ENCODE measurements around the gene OR6J1. TPM values are rescaled to one million over a fixed set of nuclear protein-coding genes. Genes with fewer than 3 reads are reported as not detected.

The OR6J1 gene
- total RNA-seq, 1 experiment from 2014 or later: not detected

DNA sequence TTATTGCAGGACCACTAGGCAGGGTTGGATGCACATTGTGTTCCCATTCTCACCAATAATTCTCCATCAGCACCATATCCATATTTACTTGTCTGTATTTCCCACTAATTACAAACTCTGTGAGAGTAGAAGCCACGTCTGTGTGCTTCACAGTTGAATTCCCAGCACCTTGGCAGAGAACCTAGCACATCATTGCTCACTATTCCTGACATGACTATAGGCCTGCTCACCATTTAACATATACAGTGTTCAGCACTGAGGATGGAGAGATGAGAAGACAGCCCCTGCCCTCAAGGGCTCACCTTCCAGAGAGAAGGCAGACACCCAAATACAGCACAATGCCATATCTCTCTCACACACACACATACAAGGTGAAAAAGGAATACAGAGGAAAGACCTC, 60.2 kb downstream of the OR6J1 start:
- H3K9me3 ChIP-seq (ENCODE audit: low read depth, low read length, poor library complexity, severe bottlenecking): no peaks in the 10 kb centered on the region
- no TSS peak for BruUV-seq (replicated peaks)
- no peak overlapping the region for H3K4me3 ChIP-seq (ENCODE audit: low read depth, low read length, poor library complexity, severe bottlenecking)
- DNase-seq (ENCODE audit: low spot score): no peak
- H3K4me1 ChIP-seq (ENCODE audit: insufficient read depth, low read length, poor library complexity, severe bottlenecking): peaks cover 14% of the 10 kb centered on the region
- ChIA-PET CTCF (no interaction called here), POLR2A (ENCODE audit: low non-redundant PET) (interaction anchor here (0.6 kb wide), 1 partner anchor 654 kb away, joined by 3 read pairs; the partner anchor contains the start of gene RNF212B)
- no peak for TF ChIP-seq EZH2 (IDR thresholded peaks at IDR 0.05; ENCODE audit: borderline replicate concordance, low read depth, low read length, poor library complexity, severe bottlenecking)
- TF ChIP-seq, protein P1, sequence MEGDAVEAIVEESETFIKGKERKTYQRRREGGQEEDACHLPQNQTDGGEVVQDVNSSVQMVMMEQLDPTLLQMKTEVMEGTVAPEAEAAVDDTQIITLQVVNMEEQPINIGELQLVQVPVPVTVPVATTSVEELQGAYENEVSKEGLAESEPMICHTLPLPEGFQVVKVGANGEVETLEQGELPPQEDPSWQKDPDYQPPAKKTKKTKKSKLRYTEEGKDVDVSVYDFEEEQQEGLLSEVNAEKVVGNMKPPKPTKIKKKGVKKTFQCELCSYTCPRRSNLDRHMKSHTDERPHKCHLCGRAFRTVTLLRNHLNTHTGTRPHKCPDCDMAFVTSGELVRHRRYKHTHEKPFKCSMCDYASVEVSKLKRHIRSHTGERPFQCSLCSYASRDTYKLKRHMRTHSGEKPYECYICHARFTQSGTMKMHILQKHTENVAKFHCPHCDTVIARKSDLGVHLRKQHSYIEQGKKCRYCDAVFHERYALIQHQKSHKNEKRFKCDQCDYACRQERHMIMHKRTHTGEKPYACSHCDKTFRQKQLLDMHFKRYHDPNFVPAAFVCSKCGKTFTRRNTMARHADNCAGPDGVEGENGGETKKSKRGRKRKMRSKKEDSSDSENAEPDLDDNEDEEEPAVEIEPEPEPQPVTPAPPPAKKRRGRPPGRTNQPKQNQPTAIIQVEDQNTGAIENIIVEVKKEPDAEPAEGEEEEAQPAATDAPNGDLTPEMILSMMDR (conservative IDR thresholded peaks at IDR 0.05; ENCODE audit: low read depth, low read length): no peak
- H3K27ac ChIP-seq (ENCODE audit: low read depth, low read length, poor library complexity, severe bottlenecking): peak overlapping the region; percentile 28
- H3K27me3 ChIP-seq (replicated peaks; ENCODE audit: insufficient read depth, low read depth, low read length, poor library complexity): no peaks in the 10 kb centered on the region
- H3K36me3 ChIP-seq (ENCODE audit: insufficient read depth, low read length, poor library complexity, severe bottlenecking): peaks cover 8% of the 10 kb centered on the region
- intact Hi-C loops (cut with micrococcal nuclease; ENCODE audit: unreplicated experiment): no loop called here

Other genes with a start within 250 kb of the OR6J1 start
- 224 and 261 TPM in 2 replicates for gene DAD1, start 55.1 kb downstream of the OR6J1 start, total RNA-seq (2021)
- gene ABHD4, start 46.1 kb downstream of the OR6J1 start, total RNA-seq (2021): 36.6 and 40.7 TPM in 2 replicates
- gene OXA1L, start 122.3 kb upstream of the OR6J1 start, total RNA-seq (2021): 103 and 107 TPM in 2 replicates
- gene SLC7A7, start 171.1 kb upstream of the OR6J1 start, total RNA-seq (2021): 1.9 and 2.3 TPM in 2 replicates
- gene MRPL52, start 185.5 kb upstream of the OR6J1 start, total RNA-seq (2021): 169 and 187 TPM in 2 replicates
- gene MMP14, start 192.2 kb upstream of the OR6J1 start, total RNA-seq (2021): 91.3 and 110 TPM in 2 replicates
- gene LRP10, start 227.4 kb upstream of the OR6J1 start, total RNA-seq (2021): 7.8 and 11.8 TPM in 2 replicates
- gene REM2, start 238.9 kb upstream of the OR6J1 start, total RNA-seq (2021): 0.15 TPM in 1 of 2 replicates, not detected in the other

Measured in A673 (cell line).